ENCODE data around the gene RAPGEF4.

The RAPGEF4 gene

GRCh38 chr2:173026479-173026878 is 290.8 kb downstream of the RAPGEF4 start:
- peaks cover 4 to 9% of the 10 kb centered on the region in 2 donors for H3K4me1 ChIP-seq (ENCODE audit: control insufficient read depth in 2 of 2, insufficient read depth in 2 of 2, low read length in 2 of 2)
- no peak overlapping the region for H3K9ac ChIP-seq (ENCODE audit: low read depth in 1 of 2, low read length in 2 of 2)
- no peak overlapping the region for H3K4me3 ChIP-seq (ENCODE audit: low read length in 2 of 2)
- no peak overlapping the region for H3K27ac ChIP-seq (ENCODE audit: low read depth in 2 of 2, low read length in 2 of 2)
- no peaks in the 10 kb centered on the region for H3K9me3 ChIP-seq (ENCODE audit: control insufficient read depth in 2 of 2, low read length in 2 of 2)
- no peaks in the 10 kb centered on the region for H3K27me3 ChIP-seq (ENCODE audit: control insufficient read depth in 2 of 2, insufficient read depth in 2 of 2, low read length in 2 of 2)
- no peaks in the 10 kb centered on the region for H3K36me3 ChIP-seq (ENCODE audit: control insufficient read depth in 2 of 2, insufficient read depth in 2 of 2, low read length in 2 of 2)

- H3K27me3 ChIP-seq (ENCODE audit: control insufficient read depth in 2 of 2, insufficient read depth in 2 of 2, low read length in 2 of 2), result no peaks in the 10 kb centered on the region
- no peaks in the 10 kb centered on the region for H3K36me3 ChIP-seq (ENCODE audit: control insufficient read depth in 2 of 2, insufficient read depth in 2 of 2, low read length in 2 of 2)
- H3K9ac ChIP-seq (ENCODE audit: low read depth in 1 of 2, low read length in 2 of 2), result no peak overlapping the region
- H3K4me1 ChIP-seq (ENCODE audit: control insufficient read depth in 2 of 2, insufficient read depth in 2 of 2, low read length in 2 of 2), result peaks cover 4 to 9% of the 10 kb centered on the region in 2 donors
- H3K4me3 ChIP-seq (ENCODE audit: low read length in 2 of 2), result no peak overlapping the region
- no peak overlapping the region for H3K27ac ChIP-seq (ENCODE audit: low read depth in 2 of 2, low read length in 2 of 2)
- H3K9me3 ChIP-seq (ENCODE audit: control insufficient read depth in 2 of 2, low read length in 2 of 2), result no peaks in the 10 kb centered on the region
Measured at GRCh38 chr2:173027181-173028128, 291.8 kb downstream of the RAPGEF4 start.

GRCh38 chr2:173028141-173028540 is 292.5 kb downstream of the RAPGEF4 start:
- no peak overlapping the region for H3K4me3 ChIP-seq (ENCODE audit: low read length in 2 of 2)
- H3K9me3 ChIP-seq (ENCODE audit: control insufficient read depth in 2 of 2, low read length in 2 of 2), result no peaks in the 10 kb centered on the region
- H3K4me1 ChIP-seq (ENCODE audit: control insufficient read depth in 2 of 2, insufficient read depth in 2 of 2, low read length in 2 of 2), result peaks cover 4 to 9% of the 10 kb centered on the region in 2 donors
- H3K27ac ChIP-seq (ENCODE audit: low read depth in 2 of 2, low read length in 2 of 2), result no peak overlapping the region
- no peak overlapping the region for H3K9ac ChIP-seq (ENCODE audit: low read depth in 1 of 2, low read length in 2 of 2)
- no peaks in the 10 kb centered on the region for H3K36me3 ChIP-seq (ENCODE audit: control insufficient read depth in 2 of 2, insufficient read depth in 2 of 2, low read length in 2 of 2)
- H3K27me3 ChIP-seq (ENCODE audit: control insufficient read depth in 2 of 2, insufficient read depth in 2 of 2, low read length in 2 of 2), result no peaks in the 10 kb centered on the region

- Histone ChIP-seq H3K9ac (ENCODE audit: low read depth in 1 of 2, low read length in 2 of 2) (peak overlapping the region in 1 of 2 donors; percentile 38), H3K36me3 (ENCODE audit: control insufficient read depth in 2 of 2, insufficient read depth in 2 of 2, low read length in 2 of 2) (no peaks in the 10 kb centered on the region), H3K4me1 (ENCODE audit: control insufficient read depth in 2 of 2, insufficient read depth in 2 of 2, low read length in 2 of 2) (peaks cover 4 to 9% of the 10 kb centered on the region in 2 donors), H3K27me3 (ENCODE audit: control insufficient read depth in 2 of 2, insufficient read depth in 2 of 2, low read length in 2 of 2) (no peaks in the 10 kb centered on the region), H3K9me3 (ENCODE audit: control insufficient read depth in 2 of 2, low read length in 2 of 2) (no peaks in the 10 kb centered on the region), H3K4me3 (ENCODE audit: low read length in 2 of 2) (no peak overlapping the region), H3K27ac (ENCODE audit: low read depth in 2 of 2, low read length in 2 of 2) (no peak overlapping the region)
Measured at GRCh38 chr2:173028671-173029070, 293.0 kb downstream of the RAPGEF4 start.

GRCh38 chr2:173030561-173031490 is 295.2 kb downstream of the RAPGEF4 start:
- Histone ChIP-seq H3K4me1 (ENCODE audit: control insufficient read depth in 2 of 2, insufficient read depth in 2 of 2, low read length in 2 of 2) (peaks cover 4 to 9% of the 10 kb centered on the region in 2 donors), H3K4me3 (ENCODE audit: low read length in 2 of 2) (no peak overlapping the region), H3K27ac (ENCODE audit: low read depth in 2 of 2, low read length in 2 of 2) (no peak overlapping the region)

GRCh38 chr2:173032032-173032431 is 296.4 kb downstream of the RAPGEF4 start:
- Histone ChIP-seq H3K4me1 (ENCODE audit: control insufficient read depth in 2 of 2, insufficient read depth in 2 of 2, low read length in 2 of 2) (peaks cover 4 to 9% of the 10 kb centered on the region in 2 donors), H3K27me3 (ENCODE audit: control insufficient read depth in 2 of 2, insufficient read depth in 2 of 2, low read length in 2 of 2) (no peaks in the 10 kb centered on the region), H3K9me3 (ENCODE audit: control insufficient read depth in 2 of 2, low read length in 2 of 2) (no peaks in the 10 kb centered on the region), H3K27ac (ENCODE audit: low read depth in 2 of 2, low read length in 2 of 2) (no peak overlapping the region), H3K4me3 (ENCODE audit: low read length in 2 of 2) (no peak overlapping the region), H3K9ac (ENCODE audit: low read depth in 1 of 2, low read length in 2 of 2) (no peak overlapping the region), H3K36me3 (ENCODE audit: control insufficient read depth in 2 of 2, insufficient read depth in 2 of 2, low read length in 2 of 2) (no peaks in the 10 kb centered on the region)

More at GRCh38 chr2:173030561-173031490, 295.2 kb downstream of the RAPGEF4 start:
- H3K27me3 ChIP-seq (ENCODE audit: control insufficient read depth in 2 of 2, insufficient read depth in 2 of 2, low read length in 2 of 2), result no peaks in the 10 kb centered on the region
- H3K9me3 ChIP-seq (ENCODE audit: control insufficient read depth in 2 of 2, low read length in 2 of 2), result no peaks in the 10 kb centered on the region
- H3K36me3 ChIP-seq (ENCODE audit: control insufficient read depth in 2 of 2, insufficient read depth in 2 of 2, low read length in 2 of 2), result no peaks in the 10 kb centered on the region
- H3K9ac ChIP-seq (ENCODE audit: low read depth in 1 of 2, low read length in 2 of 2), result no peak overlapping the region

- H3K36me3 ChIP-seq (ENCODE audit: control insufficient read depth in 2 of 2, insufficient read depth in 2 of 2, low read length in 2 of 2), result no peaks in the 10 kb centered on the region
- H3K27ac ChIP-seq (ENCODE audit: low read depth in 2 of 2, low read length in 2 of 2), result no peak overlapping the region
- H3K4me1 ChIP-seq (ENCODE audit: control insufficient read depth in 2 of 2, insufficient read depth in 2 of 2, low read length in 2 of 2), result peaks cover 2 to 5% of the 10 kb centered on the region in 2 donors
- no peak overlapping the region for H3K4me3 ChIP-seq (ENCODE audit: low read length in 2 of 2)
- no peaks in the 10 kb centered on the region for H3K27me3 ChIP-seq (ENCODE audit: control insufficient read depth in 2 of 2, insufficient read depth in 2 of 2, low read length in 2 of 2)
- H3K9me3 ChIP-seq (ENCODE audit: control insufficient read depth in 2 of 2, low read length in 2 of 2), result no peaks in the 10 kb centered on the region
- no peak overlapping the region for H3K9ac ChIP-seq (ENCODE audit: low read depth in 1 of 2, low read length in 2 of 2)
Measured at GRCh38 chr2:173033084-173033483, 297.4 kb downstream of the RAPGEF4 start.

- Histone ChIP-seq H3K27me3 (ENCODE audit: control insufficient read depth in 2 of 2, insufficient read depth in 2 of 2, low read length in 2 of 2) (no peaks in the 10 kb centered on the region), H3K4me1 (ENCODE audit: control insufficient read depth in 2 of 2, insufficient read depth in 2 of 2, low read length in 2 of 2) (no peaks in the 10 kb centered on the region), H3K27ac (ENCODE audit: low read depth in 2 of 2, low read length in 2 of 2) (no peak overlapping the region), H3K9ac (ENCODE audit: low read depth in 1 of 2, low read length in 2 of 2) (no peak overlapping the region), H3K9me3 (ENCODE audit: control insufficient read depth in 2 of 2, low read length in 2 of 2) (no peaks in the 10 kb centered on the region), H3K36me3 (ENCODE audit: control insufficient read depth in 2 of 2, insufficient read depth in 2 of 2, low read length in 2 of 2) (no peaks in the 10 kb centered on the region), H3K4me3 (ENCODE audit: low read length in 2 of 2) (no peak overlapping the region)
Measured at GRCh38 chr2:173034143-173034542, 298.5 kb downstream of the RAPGEF4 start.

GRCh38 chr2:173037245-173038120 is 301.8 kb downstream of the RAPGEF4 start:
- H3K27me3 ChIP-seq (ENCODE audit: control insufficient read depth in 2 of 2, insufficient read depth in 2 of 2, low read length in 2 of 2), result no peaks in the 10 kb centered on the region
- H3K36me3 ChIP-seq (ENCODE audit: control insufficient read depth in 2 of 2, insufficient read depth in 2 of 2, low read length in 2 of 2), result no peaks in the 10 kb centered on the region
- H3K9ac ChIP-seq (ENCODE audit: low read depth in 1 of 2, low read length in 2 of 2), result no peak overlapping the region
- H3K9me3 ChIP-seq (ENCODE audit: control insufficient read depth in 2 of 2, low read length in 2 of 2), result no peaks in the 10 kb centered on the region
- no peaks in the 10 kb centered on the region for H3K4me1 ChIP-seq (ENCODE audit: control insufficient read depth in 2 of 2, insufficient read depth in 2 of 2, low read length in 2 of 2)
- H3K27ac ChIP-seq (ENCODE audit: low read depth in 2 of 2, low read length in 2 of 2), result no peak overlapping the region
- no peak overlapping the region for H3K4me3 ChIP-seq (ENCODE audit: low read length in 2 of 2)
